Cardiac muscle cell (in vitro differentiated cells and primary cell): Measurements from ENCODE around the gene NR2E1. TPM values are rescaled to one million over a fixed set of nuclear protein-coding genes. Genes with fewer than 3 reads are reported as not detected.
A peak's percentile ranks its signal among the peaks of the same experiment; 100 is the strongest.

Experiments used
- DNase-seq, 2 donors: peaks; one replicate each; pipeline versions ENCODE4 v3.0.0 to v3.0.0-alpha.2; 2010 to 2017; ENCODE audit warnings: low read depth in 1 of 2, low spot score in 1 of 2
- H3K27ac ChIP-seq: fragments of 200-600 bp; sonication (generic); 2 replicates; pipeline ENCODE4 v1.5.1; 2016
- H3K27me3 ChIP-seq: fragments of 200-600 bp; sonication (generic); 2 replicates; pipeline ENCODE4 v1.6.0; 2016; ENCODE audit warnings: control low read depth
- H3K36me3 ChIP-seq: fragments of 200-600 bp; sonication (generic); 2 replicates; pipeline ENCODE4 v1.5.1; 2016; ENCODE audit warnings: control low read depth
- H3K4me1 ChIP-seq: fragments of 200-600 bp; sonication (generic); 2 replicates; pipeline ENCODE4 v1.8.1; 2017; ENCODE audit warnings: low read depth, mild to moderate bottlenecking, mixed run types
- H3K4me3 ChIP-seq: fragments of 200-600 bp; sonication (generic); 2 replicates; pipeline ENCODE4 v1.5.1; 2016; ENCODE audit warnings: mild to moderate bottlenecking
- H3K9me3 ChIP-seq: fragments of 200-600 bp; sonication (generic); 2 replicates; pipeline ENCODE4 v1.5.1; 2017; ENCODE audit warnings: low read depth, mild to moderate bottlenecking, control low read depth
- CTCF ChIP-seq: IDR thresholded peaks from 2 replicates; pipeline ENCODE4 v1.5.1; 2012; ENCODE audit warnings: low read depth, mild to moderate bottlenecking, low read length
- polyA plus RNA-seq: library from polyadenylated mRNA; unstranded; fragments of >200 nt; fragmentation: Nextera tagmentation; extraction: Ambion mirVana; gene quantifications from 2 replicates; pipeline ENCODE4 v1.2.1, GENCODE V29; 2016
- total RNA-seq: library from RNA; depleted of rRNA; stranded (reverse); fragments of >200 nt; gene quantifications from 2 replicates; pipeline ENCODE4 v1.2.3, GENCODE V29; 2016

Gene NR2E1
- total and polyA plus RNA-seq, 2 experiments from 2014 or later: not detected

DNA sequence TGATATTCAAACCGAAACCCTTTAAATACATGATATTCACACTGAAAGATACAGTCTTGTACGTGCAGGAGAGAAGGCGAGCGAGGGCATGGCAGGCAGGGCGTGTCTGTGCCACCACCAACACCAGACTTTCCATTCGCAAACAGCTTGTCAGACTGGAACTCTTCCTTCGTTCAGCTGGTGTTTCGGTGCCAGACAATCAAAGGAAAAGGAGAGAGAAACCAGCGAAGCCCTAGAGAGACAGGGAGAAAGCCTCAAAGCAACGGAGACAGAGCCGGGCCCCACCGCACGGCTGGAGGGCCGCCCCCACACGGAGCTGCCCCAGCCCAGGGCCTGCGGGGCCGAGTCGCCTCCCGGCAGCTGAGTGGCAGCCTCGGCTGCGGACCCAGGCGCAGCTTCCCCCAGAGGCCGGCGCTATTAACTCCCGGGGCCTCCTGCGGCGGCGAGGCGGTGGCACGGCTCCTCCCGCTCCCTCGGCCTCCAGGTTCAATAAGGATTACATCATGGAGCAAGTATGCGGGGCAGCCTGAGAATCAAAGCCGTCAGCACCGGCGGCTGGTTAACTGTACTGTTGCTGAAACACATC lies 32.1 kb upstream of the NR2E1 start:
- Histone ChIP-seq H3K9me3 (no peaks in the 10 kb centered on the region), H3K27me3 (peaks cover 99% of the 10 kb centered on the region), H3K4me1 (peaks cover 8% of the 10 kb centered on the region), H3K27ac (no peak overlapping the region), H3K4me3 (peak overlapping the region; percentile 21), H3K36me3 (no peaks in the 10 kb centered on the region)
- no peak for TF ChIP-seq CTCF
- peak; percentile 79 to 92 for DNase-seq

GRCh38 chr6:108134213-108134970 lies 31.4 kb upstream of the NR2E1 start:
- no peak for TF ChIP-seq CTCF
- H3K27ac ChIP-seq: no peak overlapping the region
- DNase-seq: no peak
- no peaks in the 10 kb centered on the region for H3K36me3 ChIP-seq
- peak overlapping the region; percentile 21 for H3K4me3 ChIP-seq
- H3K4me1 ChIP-seq: peaks cover 8% of the 10 kb centered on the region
- H3K27me3 ChIP-seq: peaks cover 99% of the 10 kb centered on the region
- H3K9me3 ChIP-seq: no peaks in the 10 kb centered on the region

DNA sequence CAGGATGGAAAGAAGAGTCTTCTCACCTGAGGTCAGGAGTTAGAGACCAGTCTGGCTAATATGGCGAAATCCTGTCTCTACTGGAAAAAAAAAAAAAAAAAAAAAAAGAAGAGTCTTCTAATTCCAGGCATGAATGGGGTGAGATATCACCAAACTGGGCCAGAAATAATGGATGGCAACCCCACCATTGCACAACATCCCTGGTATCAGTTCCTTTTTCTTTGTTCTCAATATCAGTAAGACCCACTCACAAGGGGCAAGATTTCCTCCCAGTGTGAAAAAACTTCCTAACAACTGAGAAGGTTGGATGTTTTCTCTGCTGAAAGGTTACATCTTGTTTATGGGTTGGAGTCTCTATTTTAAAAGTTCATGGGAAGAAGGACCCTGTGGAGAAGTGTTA lies 23.6 kb upstream of the NR2E1 start:
- no peak for DNase-seq
- TF ChIP-seq CTCF: no peak
- no peaks in the 10 kb centered on the region for H3K36me3 ChIP-seq

GRCh38 chr6:108145639-108146038 lies 20.2 kb upstream of the NR2E1 start:
- Histone ChIP-seq H3K4me1 (no peaks in the 10 kb centered on the region), H3K4me3 (no peak overlapping the region), H3K36me3 (no peaks in the 10 kb centered on the region), H3K27me3 (peaks cover 81% of the 10 kb centered on the region), H3K9me3 (no peaks in the 10 kb centered on the region), H3K27ac (no peak overlapping the region)
- no peak for DNase-seq
- no peak for TF ChIP-seq CTCF

More for the DNA sequence above, 23.6 kb upstream of the NR2E1 start:
- H3K4me1 ChIP-seq: no peaks in the 10 kb centered on the region
- no peak overlapping the region for H3K27ac ChIP-seq
- peaks cover 72% of the 10 kb centered on the region for H3K27me3 ChIP-seq
- H3K9me3 ChIP-seq: no peaks in the 10 kb centered on the region
- no peak overlapping the region for H3K4me3 ChIP-seq

GRCh38 chr6:108152446-108152845 lies 13.4 kb upstream of the NR2E1 start:
- H3K27me3 ChIP-seq: peaks cover 99% of the 10 kb centered on the region
- H3K4me1 ChIP-seq: no peaks in the 10 kb centered on the region
- DNase-seq: no peak
- TF ChIP-seq CTCF: no peak
- H3K9me3 ChIP-seq: no peaks in the 10 kb centered on the region
- H3K36me3 ChIP-seq: no peaks in the 10 kb centered on the region
- H3K4me3 ChIP-seq: no peak overlapping the region
- no peak overlapping the region for H3K27ac ChIP-seq
